ENCODE results near the gene HOMER1. TPM values are rescaled to one million over a fixed set of nuclear protein-coding genes. Genes with fewer than 3 reads are reported as not detected.
"Not testable (repeated sequence)": the region's sequence is repeated elsewhere in the genome, so short reads cannot be mapped to it uniquely, and the experiment has no call there.

The HOMER1 gene
- polyA plus RNA-seq, 1 donor = 30.0 TPM

GRCh38 chr5:79420248-79420647 is 93.7 kb downstream of the HOMER1 start:
- no peak for DNase-seq

DNA sequence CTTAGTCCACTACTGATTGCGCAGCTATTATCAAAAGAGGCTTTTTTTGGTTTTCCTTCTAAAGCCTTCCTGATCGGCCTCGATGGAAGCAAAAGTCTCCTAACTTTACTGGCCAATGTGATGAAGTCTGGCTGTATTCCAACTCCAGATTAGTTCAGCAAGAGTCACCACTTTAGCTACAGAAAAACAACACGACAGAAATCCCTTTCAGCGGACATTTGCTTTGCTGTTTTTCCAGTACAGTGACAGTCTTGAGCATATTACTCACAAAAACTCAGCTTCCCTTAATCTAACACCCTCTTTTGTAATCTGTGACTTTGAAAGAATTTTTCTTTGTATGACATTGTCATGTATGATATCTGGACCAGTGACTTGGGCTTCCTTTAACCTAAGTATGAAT is 95.7 kb downstream of the HOMER1 start:
- DNase-seq = no peak

- no peak for DNase-seq
Measured at GRCh38 chr5:79417495-79417894, 96.4 kb downstream of the HOMER1 start.

DNA sequence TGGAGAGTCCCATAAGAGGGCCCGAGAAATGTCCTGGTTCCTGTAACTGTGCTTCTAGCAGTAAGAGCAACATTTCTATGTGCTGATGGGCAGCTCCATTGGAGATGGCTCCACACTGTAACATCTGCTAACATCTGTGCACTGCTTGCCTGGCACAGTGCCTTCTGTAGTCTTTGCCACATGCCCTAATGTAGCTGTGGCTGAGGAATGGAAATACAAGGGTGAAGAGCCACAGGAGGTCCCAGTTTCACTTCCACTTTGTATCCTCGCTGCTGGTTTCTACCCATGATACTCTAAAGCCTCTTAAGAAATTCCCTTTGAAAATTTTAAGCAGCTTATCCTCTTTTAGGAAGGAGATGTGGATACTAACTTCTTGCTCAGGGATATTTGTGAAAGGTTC is 97.4 kb downstream of the HOMER1 start:
- DNase-seq = no peak

- no peak for DNase-seq
Measured at GRCh38 chr5:79413112-79413511, 100.8 kb downstream of the HOMER1 start.

GRCh38 chr5:79408028-79408427 is 105.9 kb downstream of the HOMER1 start:
- no peak for DNase-seq

DNA sequence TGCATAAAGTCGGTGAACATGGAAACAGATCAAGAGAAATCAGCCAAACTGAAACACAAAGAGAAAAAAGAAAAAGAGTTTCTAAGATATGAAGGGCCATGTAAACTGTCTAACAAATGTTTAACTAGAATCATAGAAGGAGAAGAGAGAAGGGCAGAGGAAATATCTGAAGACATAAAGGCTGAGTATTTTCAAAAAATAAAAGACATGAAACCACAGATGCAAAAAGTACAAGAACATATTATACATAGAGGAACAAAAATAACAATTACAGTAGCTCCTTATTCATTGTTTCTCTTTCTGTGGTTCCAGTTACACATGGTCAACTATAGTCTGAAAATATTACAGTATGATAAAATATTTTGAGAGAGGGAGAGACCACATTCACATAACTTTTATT is 106.3 kb downstream of the HOMER1 start:
- no peak for DNase-seq

GRCh38 chr5:79401216-79401615 is 112.7 kb downstream of the HOMER1 start:
- DNase-seq = no peak

DNA sequence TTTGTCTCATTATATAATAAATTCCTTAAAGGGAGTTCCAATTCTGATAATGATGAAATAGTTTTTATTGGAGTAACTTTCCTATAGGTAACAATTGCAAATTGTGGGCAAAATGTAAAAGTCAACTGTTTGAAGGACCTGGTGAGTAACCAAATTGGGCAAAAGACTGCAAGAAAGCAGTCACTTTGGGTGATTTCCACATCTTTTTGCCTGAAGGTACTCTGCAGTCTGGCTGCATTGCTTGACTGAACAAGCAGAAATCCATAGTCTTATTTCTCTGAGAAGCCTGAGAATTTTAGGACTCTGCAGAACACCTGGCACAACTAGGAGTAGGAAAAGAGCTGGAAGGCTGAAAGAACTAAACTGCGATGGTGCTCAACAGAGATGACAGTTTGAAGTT is 114.9 kb downstream of the HOMER1 start:
- no peak for DNase-seq

GRCh38 chr5:79397080-79397479 is 116.9 kb downstream of the HOMER1 start:
- DNase-seq = no peak

GRCh38 chr5:79396265-79396664 is 117.7 kb downstream of the HOMER1 start:
- no peak for DNase-seq

- DNase-seq = no peak
Measured at GRCh38 chr5:79395296-79395695, 118.6 kb downstream of the HOMER1 start.

DNA sequence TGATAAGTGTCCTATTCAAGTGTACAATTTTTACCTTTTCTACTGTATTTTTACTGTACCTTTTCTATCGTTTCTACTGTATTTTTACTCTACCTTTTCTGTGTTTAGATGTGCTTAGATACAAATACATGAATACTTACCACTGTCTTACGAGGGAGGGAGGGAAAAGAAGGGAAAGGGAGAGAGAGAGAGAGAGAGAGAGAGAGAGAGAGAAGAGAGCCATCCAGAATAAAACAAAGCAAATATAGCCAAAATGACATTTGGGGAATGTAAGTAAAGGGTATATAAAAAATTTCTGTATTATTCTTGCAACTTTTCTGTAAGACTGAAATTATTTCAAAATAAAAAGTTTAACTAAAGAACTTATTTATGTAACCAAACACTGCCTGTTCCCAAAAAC is 121.2 kb downstream of the HOMER1 start:
- DNase-seq = no peak

DNA sequence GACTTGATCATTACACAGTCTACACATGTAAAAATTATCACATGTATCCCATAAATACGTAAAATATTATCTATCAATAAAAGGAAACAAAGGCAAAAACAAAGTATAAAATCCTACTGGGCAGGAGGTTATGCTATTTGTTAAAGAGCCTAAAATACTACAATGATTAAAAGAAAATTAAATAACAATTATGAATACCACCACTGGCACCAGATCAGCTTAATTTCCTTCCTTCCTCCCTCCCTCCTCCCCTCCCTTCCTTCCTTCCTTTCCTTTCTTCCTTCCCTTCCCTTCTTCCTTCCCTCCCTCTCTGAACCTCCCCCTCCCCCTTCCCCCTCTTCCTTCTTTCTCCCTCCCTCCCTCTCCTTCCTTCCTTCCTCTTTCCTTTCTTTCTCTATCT is 127.3 kb downstream of the HOMER1 start:
- DNase-seq = no peak

DNA sequence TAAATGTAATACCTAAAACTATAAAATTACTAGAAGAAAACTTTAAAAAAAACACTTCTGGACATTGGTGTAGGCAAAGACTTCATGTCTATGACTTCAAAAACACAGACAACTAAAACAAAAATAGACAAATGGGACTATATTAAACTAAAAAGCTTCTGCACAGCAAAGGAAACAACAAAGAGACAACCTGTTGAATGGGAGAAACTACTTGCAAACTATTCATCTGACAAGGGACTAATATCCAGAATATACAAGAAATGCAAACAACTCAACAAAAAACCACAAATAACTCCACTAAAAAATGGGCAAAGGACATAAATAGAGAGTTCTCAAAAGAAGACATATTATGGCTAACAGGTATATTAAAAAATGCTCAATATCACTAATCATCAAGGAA is 128.8 kb downstream of the HOMER1 start:
- DNase-seq = not testable (repeated sequence)

DNA sequence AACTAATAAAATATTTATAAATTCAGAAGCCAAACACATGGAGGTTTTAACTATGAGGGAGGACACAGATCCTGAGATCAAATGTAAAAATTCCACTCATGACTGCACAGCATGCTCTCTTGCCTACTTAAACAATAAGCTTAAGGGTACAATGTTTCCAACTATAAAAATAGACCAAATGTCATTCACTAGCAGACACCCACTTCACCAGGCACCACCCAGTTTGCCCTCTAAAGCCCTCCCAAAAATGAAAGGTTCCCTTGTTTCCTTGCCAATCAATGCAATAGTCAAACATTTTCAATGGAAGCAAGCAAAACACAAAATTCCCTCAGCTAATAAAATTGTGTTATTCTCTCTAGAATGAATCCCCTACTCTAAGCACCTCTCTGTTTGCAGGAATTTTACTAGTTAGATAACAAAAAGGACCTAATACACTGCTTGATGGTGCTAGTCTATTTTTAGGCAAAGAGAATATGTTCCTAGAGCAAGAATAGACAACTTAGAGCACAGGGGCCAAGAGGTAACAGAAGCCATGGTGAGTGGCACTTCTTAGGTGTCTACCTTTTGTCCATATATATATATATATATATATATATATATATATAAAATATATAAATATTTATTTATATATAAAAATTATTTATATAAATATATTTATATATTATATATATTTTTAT is 135.3 kb downstream of the HOMER1 start:
- no peak for DNase-seq

- peak; percentile 5 for DNase-seq
Measured at GRCh38 chr5:79357398-79357797, 156.5 kb downstream of the HOMER1 start.

GRCh38 chr5:79349881-79350280 is 164.1 kb downstream of the HOMER1 start:
- no peak for DNase-seq

- DNase-seq = no peak
Measured at GRCh38 chr5:79349047-79349446, 164.9 kb downstream of the HOMER1 start.

DNA sequence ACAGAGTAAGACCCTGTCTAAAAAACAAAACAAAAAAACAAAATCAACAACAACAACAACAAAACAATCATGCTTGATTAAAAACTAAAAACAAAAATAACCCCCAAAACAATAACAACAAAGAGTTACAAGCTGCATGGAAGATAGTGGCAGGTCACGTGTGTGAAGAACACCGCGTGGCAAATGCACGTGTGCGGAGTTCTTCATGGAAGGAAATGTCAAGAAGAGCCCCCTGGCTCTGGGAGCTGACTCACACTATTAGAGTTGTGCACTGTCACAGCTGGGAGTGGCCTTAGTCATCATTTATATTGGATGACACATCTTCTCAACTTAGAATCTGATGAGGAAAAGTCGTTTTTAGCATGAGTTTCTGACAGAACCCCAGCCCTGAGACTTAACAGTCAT is 167.5 kb downstream of the HOMER1 start:
- no peak for DNase-seq

DNA sequence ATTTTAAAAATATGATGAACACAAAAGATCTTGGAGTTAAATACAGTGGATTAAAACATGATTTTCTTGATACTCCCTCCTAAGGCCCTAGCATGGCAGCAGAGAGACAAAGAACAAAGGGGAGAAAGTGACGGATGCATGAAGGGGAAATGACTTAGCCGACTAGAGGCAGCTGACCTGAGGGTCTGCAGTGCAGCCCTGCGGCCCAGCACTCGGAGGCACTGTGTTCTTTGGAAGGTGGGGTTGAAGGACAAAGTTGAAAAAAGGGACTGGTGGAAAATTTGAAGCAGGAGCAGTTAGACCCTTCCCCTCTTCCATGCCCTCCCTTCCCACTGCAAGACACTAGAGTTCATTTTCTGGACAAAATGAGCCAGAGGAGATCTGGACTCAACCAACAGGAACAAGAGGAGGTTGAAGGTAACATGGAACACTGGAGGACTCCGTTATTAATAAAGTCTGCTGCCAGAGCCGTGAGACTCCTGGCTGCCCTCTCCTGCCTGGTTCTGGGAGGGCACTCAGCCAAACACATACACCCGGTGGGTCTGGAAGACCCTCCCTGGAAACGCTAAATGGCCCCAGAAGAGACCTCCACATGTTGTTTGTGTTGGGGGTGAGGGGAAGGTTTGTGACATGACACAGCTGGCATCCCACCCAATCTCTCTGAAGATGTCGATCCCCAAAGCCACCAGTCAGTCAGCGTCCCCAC is 179.9 kb downstream of the HOMER1 start:
- DNase-seq = no peak

- no peak for DNase-seq
Measured at GRCh38 chr5:79330071-79330470, 183.9 kb downstream of the HOMER1 start.

DNA sequence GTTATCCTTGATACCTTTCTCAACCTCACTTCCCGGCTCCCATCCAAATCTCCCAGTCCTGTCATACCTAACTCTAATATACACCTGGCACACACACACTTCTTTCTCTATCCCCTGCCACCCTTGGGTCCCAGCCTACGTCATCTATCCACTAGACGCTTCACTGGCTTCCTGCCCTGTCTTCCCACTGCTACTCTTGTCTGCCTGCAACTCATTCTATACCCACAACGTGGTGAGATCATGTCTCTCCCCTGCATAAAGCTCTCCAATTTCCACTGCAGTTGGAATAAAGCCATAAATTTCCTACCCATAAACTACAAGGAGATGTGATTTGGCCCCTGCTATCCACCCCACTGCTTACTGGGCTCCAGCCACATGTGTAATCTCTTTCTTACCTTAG is 184.5 kb downstream of the HOMER1 start:
- no peak for DNase-seq
